PC-9 (cell line): ENCODE data around the gene CLDN15. TPM values are rescaled to one million over a fixed set of nuclear protein-coding genes. Genes with fewer than 3 reads are reported as not detected.

ENCODE experiments used
- BruUV-seq: library from RNA; stranded (reverse); fragments of 400-500 nt; replicated peaks from 2 replicates; lab custom pipeline; 2021; lab: Mats Ljungman, UMichigan
- CTCF ChIA-PET: fragments of 300-600 bp; sonication (Branson Sonifier 250); formaldehyde crosslinking; loops from one replicate; lab custom pipeline; 2022; ENCODE audit warnings: antibody characterized with exemption; lab: Charles Lee
- POLR2A ChIA-PET: fragments of 300-600 bp; sonication (Branson Sonifier 250); formaldehyde crosslinking; loops from one replicate; lab custom pipeline; 2022; ENCODE audit warnings: antibody characterized with exemption; ENCODE audit not compliant: unreplicated experiment; lab: Charles Lee
- DNase-seq, 2 experiments: peaks; one replicate each; pipeline versions ENCODE4 v3.0.0 to v3.0.0-alpha.2; 2015 to 2022; ENCODE audit warnings: mixed read lengths in 1 of 2
- H2AFZ ChIP-seq: fragments of 200-600 bp; sonication (generic); 2 replicates; pipeline ENCODE4 v1.8.1; 2017; ENCODE audit warnings: antibody characterized with exemption
- H3F3A ChIP-seq: fragments of 200-600 bp; sonication (generic); 2 replicates; pipeline ENCODE4 v1.8.1; 2017; ENCODE audit warnings: antibody characterized with exemption, mild to moderate bottlenecking, low read depth; ENCODE audit not compliant: insufficient read depth
- H3K27ac ChIP-seq: fragments of 200-600 bp; sonication (generic); 2 replicates; pipeline ENCODE4 v1.6.1; 2016; ENCODE audit warnings: mixed run types
- H3K27me3 ChIP-seq: fragments of 200-600 bp; sonication (generic); 2 replicates; pipeline ENCODE4 v1.6.1; 2016; ENCODE audit warnings: low read depth, mixed run types; ENCODE audit not compliant: insufficient read depth
- H3K36me3 ChIP-seq: fragments of 200-600 bp; sonication (generic); 2 replicates; pipeline ENCODE4 v1.6.1; 2016; ENCODE audit warnings: low read depth, mixed run types
- H3K4me1 ChIP-seq: fragments of 200-600 bp; sonication (generic); replicated peaks from 2 replicates; pipeline ENCODE4 v1.6.1; 2016; ENCODE audit warnings: mixed run types; ENCODE audit not compliant: insufficient read depth
- H3K4me2 ChIP-seq: fragments of 200-600 bp; sonication (generic); 2 replicates; pipeline ENCODE4 v1.6.1; 2017; ENCODE audit warnings: mixed run types
- H3K4me3 ChIP-seq: fragments of 200-600 bp; sonication (generic); 2 replicates; pipeline ENCODE4 v1.6.1; 2016; ENCODE audit warnings: mixed run types
- H3K79me2 ChIP-seq: fragments of 200-600 bp; sonication (generic); 2 replicates; pipeline ENCODE4 v1.6.1; 2017; ENCODE audit warnings: low read depth, mixed run types
- H3K9me2 ChIP-seq: fragments of 200-600 bp; sonication (generic); 2 replicates; pipeline ENCODE4 v1.8.1; 2017; ENCODE audit warnings: mild to moderate bottlenecking; ENCODE audit not compliant: insufficient read depth
- H3K9me3 ChIP-seq: fragments of 200-600 bp; sonication (generic); 2 replicates; pipeline ENCODE4 v1.8.1; 2016; ENCODE audit warnings: low read depth; ENCODE audit not compliant: insufficient read depth
- H4K20me1 ChIP-seq: fragments of 200-600 bp; sonication (generic); 2 replicates; pipeline ENCODE4 v1.8.1; 2017; ENCODE audit not compliant: insufficient read depth
- CTCF ChIP-seq: fragments of 200-600 bp; sonication (generic); conservative IDR thresholded peaks from 2 replicates; pipeline ENCODE4 v1.6.1; 2017; ENCODE audit warnings: mixed run types, antibody characterized with exemption, mild to moderate bottlenecking, moderate library complexity
- EZH2 ChIP-seq: fragments of 200-600 bp; sonication (generic); IDR thresholded peaks from 2 replicates; pipeline ENCODE4 v1.8.0; 2017; ENCODE audit warnings: antibody characterized with exemption, low read depth
- intact Hi-C: fragments of 100-400 bp; cut with micrococcal nuclease; formaldehyde crosslinking; loops from one replicate; pipeline ENCODE4 v1.10.0; 2022; ENCODE audit not compliant: unreplicated experiment
- total RNA-seq: library from RNA; stranded (reverse); gene quantifications from 2 replicates; pipeline ENCODE4 v1.2.3, GENCODE V29; 2021

The CLDN15 gene
- total RNA-seq, 1 experiment from 2014 or later = 17.2 TPM

GRCh38 chr7:101216860-101217387, 20.7 kb downstream of the CLDN15 start:
- Histone ChIP-seq H3K4me1 (0 out of 2 replicates have a peak, but pooled peaks cover 12% of the 10 kb centered on the region), H4K20me1 (no peaks in the 10 kb centered on the region; the same call in 1 of the 2 replicates), H3K9me2 (no peaks in the 10 kb centered on the region), H3K79me2 (peaks cover 38% of the 10 kb centered on the region), H2AFZ (peak overlapping the region; percentile 94), H3K4me3 (peak overlapping the region; percentile 82), H3K9me3 (no peaks in the 10 kb centered on the region), H3F3A (no peaks in the 10 kb centered on the region), H3K36me3 (no peaks in the 10 kb centered on the region), H3K27me3 (no peaks in the 10 kb centered on the region), H3K4me2 (peak overlapping the region; percentile 83), H3K27ac (peak overlapping the region; percentile 80; the same call in 1 of the 2 replicates)
- BruUV-seq = TSS peak; percentile 39
- CTCF ChIA-PET = interaction anchor here (0.6 to 1.7 kb wide), 6 partner anchors 18 to 491 kb away, joined by 3 to 22 read pairs (median 7); partner anchors contain the start of genes FIS1, IFT22 and VGF
- no peak; the same call in 1 of the 2 replicates for TF ChIP-seq CTCF
- no peak for TF ChIP-seq EZH2
- intact Hi-C loops = loop anchor here (1.0 kb wide), 1 partner anchor 35 kb away; no protein-coding TSS in a partner anchor
- POLR2A ChIA-PET = interaction anchor here (0.6 to 1.7 kb wide), 6 partner anchors 12 to 789 kb away, joined by 3 to 61 read pairs (median 6); partner anchors contain the start of gene ZCWPW1
- no peak for DNase-seq

GRCh38 chr7:101216001-101216859, 21.4 kb downstream of the CLDN15 start:
- Histone ChIP-seq H3K27me3 (no peaks in the 10 kb centered on the region), H3K79me2 (peaks cover 33% of the 10 kb centered on the region), H3K4me3 (peak overlapping the region; percentile 82), H3K9me2 (no peaks in the 10 kb centered on the region), H3K36me3 (no peaks in the 10 kb centered on the region), H3K27ac (no peak overlapping the region), H3F3A (no peaks in the 10 kb centered on the region), H2AFZ (peak overlapping the region; percentile 94), H3K4me2 (peak overlapping the region; percentile 83), H3K4me1 (0 out of 2 replicates have a peak, but pooled peaks cover 12% of the 10 kb centered on the region), H4K20me1 (no peaks in the 10 kb centered on the region), H3K9me3 (no peaks in the 10 kb centered on the region)
- TF ChIP-seq EZH2 (no peak), CTCF (no peak)
- no TSS peak for BruUV-seq
- DNase-seq = peak in 1 of 2 experiments; percentile 20
- intact Hi-C loops = no loop called here
- POLR2A ChIA-PET = interaction anchor here (0.6 kb wide), 1 partner anchor 59 kb away, joined by 7 read pairs; no protein-coding TSS in a partner anchor
- CTCF ChIA-PET = interaction anchor here (0.6 kb wide), 1 partner anchor 25 kb away, joined by 4 read pairs; no protein-coding TSS in a partner anchor

- Histone ChIP-seq H3K9me3 (no peaks in the 10 kb centered on the region), H3K27ac (no peak overlapping the region), H3K4me3 (no peak overlapping the region), H3K4me1 (0 out of 2 replicates have a peak, but pooled peaks cover 6% of the 10 kb centered on the region), H3K27me3 (no peaks in the 10 kb centered on the region), H3K9me2 (no peaks in the 10 kb centered on the region), H2AFZ (no peak overlapping the region), H3K4me2 (no peak overlapping the region), H4K20me1 (no peaks in the 10 kb centered on the region), H3K79me2 (peaks cover 12% of the 10 kb centered on the region), H3K36me3 (no peaks in the 10 kb centered on the region), H3F3A (no peaks in the 10 kb centered on the region)
- no peak for DNase-seq
- ChIA-PET POLR2A (no interaction called here), CTCF (no interaction called here)
- intact Hi-C loops = no loop called here
- BruUV-seq = no TSS peak
- no peak for TF ChIP-seq EZH2
Measured at GRCh38 chr7:101212014-101212413, 25.6 kb downstream of the CLDN15 start.
